SU-DHL-6 (cell line): Measurements from ENCODE around the gene ZNF552.

Source experiments
- H2AFZ ChIP-seq: fragments of 200-600 bp; sonication (generic); 2 replicates; pipeline ENCODE4 v1.6.1; 2014; ENCODE audit warnings: low read depth, mild to moderate bottlenecking, moderate library complexity, mixed read lengths, antibody characterized with exemption, low read length; ENCODE audit not compliant: severe bottlenecking
- H3F3A ChIP-seq: fragments of 200-600 bp; shearing (Covaris generic); 2 replicates; pipeline ENCODE4 v1.6.0; 2016; ENCODE audit warnings: antibody characterized with exemption, mild to moderate bottlenecking; ENCODE audit not compliant: insufficient read depth
- H3K27ac ChIP-seq: fragments of 200-600 bp; sonication (generic); 2 replicates; pipeline ENCODE4 v1.5.1; 2016; ENCODE audit warnings: low read depth, mild to moderate bottlenecking, low read length, moderate library complexity, mixed read lengths
- H3K27me3 ChIP-seq: fragments of 200-600 bp; sonication (generic), shearing (Covaris generic); 2 replicates; pipeline ENCODE4 v1.6.0; 2014; ENCODE audit warnings: mild to moderate bottlenecking, low read length
- H3K36me3 ChIP-seq: fragments of 200-600 bp; sonication (generic); 2 replicates; pipeline ENCODE4 v1.6.1; 2014; ENCODE audit warnings: mild to moderate bottlenecking, low read length, mixed read lengths
- H3K4me2 ChIP-seq: fragments of 300-600, 200-600 bp; shearing (Covaris generic), sonication (generic); 2 replicates; pipeline ENCODE4 v1.6.0; 2014; ENCODE audit warnings: low read length, low read depth, mild to moderate bottlenecking; ENCODE audit not compliant: poor library complexity, severe bottlenecking
- H3K4me3 ChIP-seq: fragments of 200-600 bp; sonication (generic); 2 replicates; pipeline ENCODE4 v1.5.1; 2014; ENCODE audit warnings: antibody characterized with exemption, low read length, mild to moderate bottlenecking, mixed read lengths; ENCODE audit not compliant: insufficient read depth, poor library complexity, severe bottlenecking
- H3K79me2 ChIP-seq: fragments of 200-600 bp; sonication (generic); 2 replicates; pipeline ENCODE4 v1.6.1; 2014; ENCODE audit warnings: mild to moderate bottlenecking, low read length, moderate library complexity; ENCODE audit not compliant: insufficient read depth
- H3K9ac ChIP-seq: fragments of 200-600 bp; sonication (generic); 2 replicates; pipeline ENCODE4 v1.7.0; 2014; ENCODE audit warnings: mild to moderate bottlenecking, low read length
- H3K9me2 ChIP-seq: fragments of 200-600 bp; sonication (generic); replicated peaks from 2 replicates; pipeline ENCODE4 v1.6.1; 2014; ENCODE audit warnings: low read length; ENCODE audit not compliant: insufficient read depth
- H3K9me3 ChIP-seq: fragments of 200-600 bp; sonication (generic); 2 replicates; pipeline ENCODE4 v1.6.1; 2014; ENCODE audit warnings: low read length, mixed read lengths; ENCODE audit not compliant: insufficient read depth
- H4K20me1 ChIP-seq: fragments of 200-600 bp; sonication (generic); 2 replicates; pipeline ENCODE4 v1.6.1; 2014; ENCODE audit warnings: low read depth, mild to moderate bottlenecking, antibody characterized with exemption, low read length, moderate library complexity, mixed read lengths
- EZH2phosphoT487 ChIP-seq: fragments of 200-600 bp; sonication (generic), shearing (Covaris generic); conservative IDR thresholded peaks from 2 replicates; pipeline ENCODE4 v1.6.1; 2018; ENCODE audit warnings: mild to moderate bottlenecking, antibody characterized with exemption, low read length, moderate library complexity, mixed read lengths
- TF ChIP-seq, protein P1 (sequence below): fragments of 200-600 bp; sonication (generic); IDR thresholded peaks from one replicate; pipeline ENCODE4 v1.5.1; 2017; ENCODE audit warnings: antibody characterized with exemption, mild to moderate bottlenecking, low read length, moderate library complexity; ENCODE audit not compliant: insufficient read depth, poor library complexity, severe bottlenecking

ZNF552 gene

DNA sequence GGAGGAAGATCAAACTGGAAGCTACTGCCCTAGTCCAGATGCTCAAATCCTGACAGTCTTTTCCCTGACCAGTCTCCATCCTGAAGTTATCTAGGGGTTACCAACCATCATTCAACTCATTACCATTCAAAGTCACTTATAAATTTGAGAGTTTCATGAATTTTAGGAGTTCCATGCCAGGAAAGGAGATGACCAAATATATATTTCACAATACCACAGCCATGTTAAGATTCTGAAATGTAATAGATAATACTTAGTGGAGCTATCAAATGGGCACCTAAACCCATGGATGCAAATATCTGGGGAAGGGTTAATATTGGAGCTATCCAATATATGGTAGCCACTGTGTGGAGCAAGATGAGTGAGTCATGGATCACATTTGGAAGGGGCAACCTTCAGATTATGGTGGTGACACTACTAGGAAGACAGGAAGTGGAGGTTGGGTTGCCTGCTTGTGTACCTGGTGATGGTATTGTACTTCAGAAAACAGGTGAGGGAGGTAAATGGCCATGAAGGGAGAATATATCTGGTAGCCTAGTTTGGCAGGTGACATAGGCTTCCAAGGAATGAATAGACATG lies 26.5 kb downstream of the ZNF552 start:
- TF ChIP-seq, protein P1, sequence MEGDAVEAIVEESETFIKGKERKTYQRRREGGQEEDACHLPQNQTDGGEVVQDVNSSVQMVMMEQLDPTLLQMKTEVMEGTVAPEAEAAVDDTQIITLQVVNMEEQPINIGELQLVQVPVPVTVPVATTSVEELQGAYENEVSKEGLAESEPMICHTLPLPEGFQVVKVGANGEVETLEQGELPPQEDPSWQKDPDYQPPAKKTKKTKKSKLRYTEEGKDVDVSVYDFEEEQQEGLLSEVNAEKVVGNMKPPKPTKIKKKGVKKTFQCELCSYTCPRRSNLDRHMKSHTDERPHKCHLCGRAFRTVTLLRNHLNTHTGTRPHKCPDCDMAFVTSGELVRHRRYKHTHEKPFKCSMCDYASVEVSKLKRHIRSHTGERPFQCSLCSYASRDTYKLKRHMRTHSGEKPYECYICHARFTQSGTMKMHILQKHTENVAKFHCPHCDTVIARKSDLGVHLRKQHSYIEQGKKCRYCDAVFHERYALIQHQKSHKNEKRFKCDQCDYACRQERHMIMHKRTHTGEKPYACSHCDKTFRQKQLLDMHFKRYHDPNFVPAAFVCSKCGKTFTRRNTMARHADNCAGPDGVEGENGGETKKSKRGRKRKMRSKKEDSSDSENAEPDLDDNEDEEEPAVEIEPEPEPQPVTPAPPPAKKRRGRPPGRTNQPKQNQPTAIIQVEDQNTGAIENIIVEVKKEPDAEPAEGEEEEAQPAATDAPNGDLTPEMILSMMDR, result no peak
- TF ChIP-seq EZH2phosphoT487, result no peak
- H3K79me2 ChIP-seq, result peaks cover 35% of the 10 kb centered on the region
- no peak overlapping the region for H3K9ac ChIP-seq
- no peaks in the 10 kb centered on the region for H3K36me3 ChIP-seq
- no peak overlapping the region for H3K4me3 ChIP-seq
- no peaks in the 10 kb centered on the region for H3F3A ChIP-seq
- no peak overlapping the region for H3K4me2 ChIP-seq
- H4K20me1 ChIP-seq, result no peaks in the 10 kb centered on the region
- no peaks in the 10 kb centered on the region for H3K27me3 ChIP-seq
- H3K27ac ChIP-seq, result no peak overlapping the region
- no peak overlapping the region for H2AFZ ChIP-seq
- no peaks in the 10 kb centered on the region for H3K9me2 ChIP-seq
- H3K9me3 ChIP-seq, result no peaks in the 10 kb centered on the region

DNA sequence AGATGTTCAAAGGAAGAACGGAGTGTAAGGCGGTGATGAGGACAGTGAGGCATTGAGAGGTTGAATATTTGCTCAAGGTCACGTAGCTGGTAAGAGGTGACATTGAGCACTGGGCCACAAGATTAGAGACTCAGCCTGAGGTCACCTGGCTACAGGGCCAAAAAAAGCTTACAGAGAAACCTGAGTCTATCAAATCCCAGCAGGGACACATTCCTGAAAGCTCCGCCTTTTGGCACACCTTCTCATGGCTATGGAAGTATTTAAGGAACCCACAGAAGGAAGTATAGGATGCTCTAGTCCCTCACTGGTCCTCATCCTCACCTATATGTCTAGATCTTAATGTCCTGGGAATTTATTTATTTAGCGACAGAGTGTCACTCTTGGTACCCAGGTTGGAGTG lies 27.8 kb downstream of the ZNF552 start:
- H4K20me1 ChIP-seq, result no peaks in the 10 kb centered on the region
- H2AFZ ChIP-seq, result no peak overlapping the region
- H3K9ac ChIP-seq, result no peak overlapping the region
- no peaks in the 10 kb centered on the region for H3K9me3 ChIP-seq
- H3K27me3 ChIP-seq, result no peaks in the 10 kb centered on the region
- no peak overlapping the region for H3K27ac ChIP-seq
- H3K4me2 ChIP-seq, result no peak overlapping the region
- H3K36me3 ChIP-seq, result no peaks in the 10 kb centered on the region
- no peaks in the 10 kb centered on the region for H3K9me2 ChIP-seq
- no peaks in the 10 kb centered on the region for H3F3A ChIP-seq
- no peak overlapping the region for H3K4me3 ChIP-seq
- peaks cover 40% of the 10 kb centered on the region for H3K79me2 ChIP-seq
- no peak for TF ChIP-seq EZH2phosphoT487
- TF ChIP-seq, protein P1, result no peak

DNA sequence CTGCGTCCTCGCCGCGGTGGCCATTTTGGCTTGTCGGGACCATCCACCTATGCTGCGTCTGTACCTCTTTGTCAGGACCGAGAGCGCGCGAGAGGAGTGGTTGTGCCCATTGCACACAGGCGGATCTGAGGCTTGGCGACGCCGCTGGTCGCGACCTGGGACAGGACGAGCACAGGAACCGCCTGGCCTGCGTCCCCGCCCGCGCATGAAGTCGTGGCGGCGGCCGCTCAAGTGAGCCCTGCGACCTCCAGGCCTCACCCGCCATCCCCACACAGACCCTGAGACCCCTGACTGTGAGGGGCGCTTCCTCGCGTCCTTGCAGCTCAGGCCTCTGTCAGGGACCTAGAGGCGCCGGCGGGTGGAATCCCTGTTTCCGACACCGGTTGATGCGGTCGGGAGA lies 28.4 kb downstream of the ZNF552 start:
- Histone ChIP-seq H3K4me3 (no peak overlapping the region), H3K27me3 (no peaks in the 10 kb centered on the region), H3K27ac (no peak overlapping the region), H3K4me2 (no peak overlapping the region), H3F3A (no peaks in the 10 kb centered on the region), H3K9me3 (no peaks in the 10 kb centered on the region), H3K9ac (no peak overlapping the region), H4K20me1 (no peaks in the 10 kb centered on the region), H3K79me2 (peaks cover 46% of the 10 kb centered on the region), H2AFZ (no peak overlapping the region), H3K36me3 (no peaks in the 10 kb centered on the region), H3K9me2 (no peaks in the 10 kb centered on the region)
- TF ChIP-seq EZH2phosphoT487, result no peak
- TF ChIP-seq, protein P1, result no peak
